Keratinocyte (primary cell): ENCODE measurements around the gene FIBP.

Experiments used
- EZH2 ChIP-seq: IDR thresholded peaks from one replicate; pipeline ENCODE4 v1.6.1; 2012; ENCODE audit warnings: inconsistent platforms, mild to moderate bottlenecking, low read length, moderate library complexity
- TF ChIP-seq, protein P1 (sequence below), 3 experiments: IDR thresholded peaks in 1 of 3; conservative IDR thresholded peaks in 1 of 3; optimal IDR thresholded peaks in 1 of 3; 2 replicates in 2 of 3; 3 replicates in 1 of 3; pipeline versions ENCODE3 to v1.5.1; 2011; ENCODE audit warnings: low read length in 3 of 3, mild to moderate bottlenecking in 3 of 3, moderate library complexity in 2 of 3, control low read depth in 1 of 3, inconsistent platforms in 1 of 3; ENCODE audit not compliant: insufficient read depth in 2 of 3; ENCODE audit errors: extremely low read depth in 1 of 3

DNA sequence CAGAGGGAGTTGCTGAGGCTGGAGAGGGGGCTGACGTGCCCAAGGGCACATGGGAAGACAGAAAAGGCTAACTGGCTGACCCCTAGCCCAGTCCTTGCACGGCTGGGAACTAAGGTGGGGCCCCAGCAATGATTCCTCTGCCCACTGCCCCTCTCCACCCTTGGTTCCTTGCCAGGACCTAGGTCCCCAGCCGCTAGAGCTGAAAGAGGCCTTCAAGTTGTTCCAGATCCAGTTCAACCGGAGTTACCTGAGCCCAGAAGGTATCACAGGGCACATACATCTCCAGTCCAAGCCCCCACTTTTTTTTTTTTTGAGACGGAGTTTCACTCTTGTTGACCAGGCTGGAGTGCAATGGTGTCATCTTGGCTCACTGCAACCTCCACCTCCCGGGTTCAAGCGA, 8.2 kb downstream of the FIBP start:
- TF ChIP-seq, protein P1, sequence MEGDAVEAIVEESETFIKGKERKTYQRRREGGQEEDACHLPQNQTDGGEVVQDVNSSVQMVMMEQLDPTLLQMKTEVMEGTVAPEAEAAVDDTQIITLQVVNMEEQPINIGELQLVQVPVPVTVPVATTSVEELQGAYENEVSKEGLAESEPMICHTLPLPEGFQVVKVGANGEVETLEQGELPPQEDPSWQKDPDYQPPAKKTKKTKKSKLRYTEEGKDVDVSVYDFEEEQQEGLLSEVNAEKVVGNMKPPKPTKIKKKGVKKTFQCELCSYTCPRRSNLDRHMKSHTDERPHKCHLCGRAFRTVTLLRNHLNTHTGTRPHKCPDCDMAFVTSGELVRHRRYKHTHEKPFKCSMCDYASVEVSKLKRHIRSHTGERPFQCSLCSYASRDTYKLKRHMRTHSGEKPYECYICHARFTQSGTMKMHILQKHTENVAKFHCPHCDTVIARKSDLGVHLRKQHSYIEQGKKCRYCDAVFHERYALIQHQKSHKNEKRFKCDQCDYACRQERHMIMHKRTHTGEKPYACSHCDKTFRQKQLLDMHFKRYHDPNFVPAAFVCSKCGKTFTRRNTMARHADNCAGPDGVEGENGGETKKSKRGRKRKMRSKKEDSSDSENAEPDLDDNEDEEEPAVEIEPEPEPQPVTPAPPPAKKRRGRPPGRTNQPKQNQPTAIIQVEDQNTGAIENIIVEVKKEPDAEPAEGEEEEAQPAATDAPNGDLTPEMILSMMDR (optimal IDR thresholded peaks at IDR 0.05 in 1 of 3, IDR thresholded peaks at IDR 0.05 in 1 of 3, conservative IDR thresholded peaks at IDR 0.05 in 1 of 3; ENCODE audit: extremely low read depth in 1 of 3, insufficient read depth in 2 of 3, low read length in 3 of 3): no peak
- TF ChIP-seq EZH2: no peak
